Testis (tissue), 3 donors: ENCODE measurements around the gene LCN10. TPM values are rescaled to one million over a fixed set of nuclear protein-coding genes. Genes with fewer than 3 reads are reported as not detected.

Experiments used
- DNase-seq: peaks from one replicate; pipeline ENCODE4 v3.0.0-alpha.2; 2019
- H3K27ac ChIP-seq, 2 donors: fragments of 200-600 bp; sonication (generic); one replicate each; pipeline ENCODE4 v1.5.1; 2019
- H3K27me3 ChIP-seq: fragments of 200-600 bp; sonication (generic); one replicate; pipeline ENCODE4 v1.5.1; 2019
- H3K36me3 ChIP-seq: fragments of 200-600 bp; sonication (generic); one replicate; pipeline ENCODE4 v1.5.1; 2017; ENCODE audit warnings: low read depth; ENCODE audit errors: missing control alignments
- H3K4me1 ChIP-seq: fragments of 200-600 bp; sonication (generic); one replicate; pipeline ENCODE4 v1.5.1; 2019
- H3K4me3 ChIP-seq, 2 donors: fragments of 200-600 bp; sonication (generic); one replicate each; pipeline ENCODE4 v1.5.1; 2017 to 2019
- H3K9me3 ChIP-seq: fragments of 200-600 bp; sonication (generic); one replicate; pipeline ENCODE4 v1.5.1; 2017
- POLR2A ChIP-seq: fragments of 450-650 bp; IDR thresholded peaks from one replicate; pipeline ENCODE4 v1.6.1; 2017; ENCODE audit warnings: antibody characterized with exemption, mild to moderate bottlenecking, moderate library complexity
- WGBS, 2 donors: methylation state at CpG; one replicate each; pipeline ENCODE4 v1.1.5; 2018; 5-methylcytosine and 5-hydroxymethylcytosine counted together
- intact Hi-C: fragments of 100-400 bp; cut with DNase I; formaldehyde crosslinking; loops from one replicate; pipeline ENCODE4 v1.15.1; 2023; ENCODE audit warnings: low total_unique reads
- microRNA-seq, 2 donors: library from miRNA; unstranded; fragments of <30 nt; microRNA quantifications; one replicate each; pipeline ENCODE4, GENCODE V29; 2016; ENCODE audit warnings: borderline number of aligned reads in 2 of 2, borderline replicate concordance in 1 of 2
- polyA plus RNA-seq: library from polyadenylated mRNA; stranded (reverse); fragments of 350-450 nt; fragmentation: Illumina TruSeq; extraction: RNeasy Lipid Tissue Mini Kit (QIAGEN cat#74804); gene quantifications from one replicate; pipeline ENCODE4 v1.2.3, GENCODE V29; 2014; ENCODE audit warnings: low read depth, low replicate concordance; ENCODE audit not compliant: insufficient read depth
- small RNA-seq, 2 donors: library from RNA; depleted of rRNA; stranded (forward); fragments of <200 nt; gene quantifications; one replicate each; pipeline ENCODE3, GENCODE V24; 2016
- total RNA-seq, 2 donors: library from RNA; depleted of rRNA; stranded (reverse); fragments of >200 nt; gene quantifications; one replicate each; pipeline ENCODE4 v1.2.3, GENCODE V29; 2016
- TF ChIP-seq, protein P1 (sequence below), 3 experiments: fragments of 450-650 bp in 2 of 3; fragments of 200-600 bp in 1 of 3; sonication (generic) in 1 of 3; IDR thresholded peaks; one replicate each; pipeline ENCODE4 v1.5.1; 2016 to 2019; ENCODE audit warnings: antibody characterized with exemption in 3 of 3, mild to moderate bottlenecking in 2 of 3, moderate library complexity in 1 of 3

LCN10 gene
- total and polyA plus RNA-seq, 3 donors from 2014 or later = 8.3 to 11.7 (median 8.7) TPM

DNA sequence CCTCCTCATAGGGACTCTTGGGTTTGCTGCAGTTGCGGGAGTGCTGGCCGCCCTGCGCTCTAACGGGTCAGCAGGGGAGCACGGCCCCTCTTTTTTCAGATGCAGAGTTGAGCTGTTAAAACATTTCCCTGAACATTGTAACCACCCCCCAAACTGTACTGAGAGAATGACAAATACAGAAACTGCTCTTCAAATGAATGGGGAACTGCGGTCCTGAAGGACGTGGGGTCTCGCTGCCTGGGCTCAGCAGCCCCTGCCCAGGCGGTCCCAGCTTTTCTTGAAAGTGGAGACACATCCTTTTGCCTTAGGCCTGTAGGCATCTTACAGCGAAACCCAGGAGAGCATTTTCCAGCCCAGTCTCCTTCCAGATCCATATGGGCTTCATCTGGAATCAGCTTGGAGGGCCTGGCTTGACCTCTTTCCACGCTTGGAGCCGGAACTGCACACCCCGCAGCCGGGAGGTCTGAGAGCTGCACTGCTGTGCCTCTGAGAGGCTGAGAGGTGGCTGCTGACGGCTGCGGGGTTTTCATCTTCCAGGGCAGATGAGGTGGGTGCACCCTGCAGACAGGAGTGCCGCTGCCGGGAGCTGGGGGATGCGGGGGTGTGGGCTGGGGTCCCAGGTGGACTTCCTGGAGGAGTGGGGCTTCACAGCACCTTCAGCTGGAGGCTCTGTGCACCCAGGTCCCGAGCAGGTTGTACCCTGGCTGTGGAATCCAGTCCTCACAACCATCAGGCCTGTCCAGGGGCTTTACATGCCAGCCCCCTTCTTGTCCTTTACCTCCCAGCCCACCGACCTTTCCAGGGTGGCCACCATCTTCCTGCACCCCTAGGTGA, 54.2 kb downstream of the LCN10 start:
- Histone ChIP-seq H3K27me3 (no peaks in the 10 kb centered on the region), H3K36me3 (no peaks in the 10 kb centered on the region), H3K4me1 (peaks cover 19% of the 10 kb centered on the region), H3K27ac (no peak overlapping the region), H3K4me3 (no peak overlapping the region), H3K9me3 (no peaks in the 10 kb centered on the region)
- WGBS, 2 donors = 61 to 77% methylated on average over 7 to 21 of the region's 21 CpGs
- intact Hi-C loops = no loop called here
- TF ChIP-seq POLR2A = no peak
- TF ChIP-seq, protein P1, sequence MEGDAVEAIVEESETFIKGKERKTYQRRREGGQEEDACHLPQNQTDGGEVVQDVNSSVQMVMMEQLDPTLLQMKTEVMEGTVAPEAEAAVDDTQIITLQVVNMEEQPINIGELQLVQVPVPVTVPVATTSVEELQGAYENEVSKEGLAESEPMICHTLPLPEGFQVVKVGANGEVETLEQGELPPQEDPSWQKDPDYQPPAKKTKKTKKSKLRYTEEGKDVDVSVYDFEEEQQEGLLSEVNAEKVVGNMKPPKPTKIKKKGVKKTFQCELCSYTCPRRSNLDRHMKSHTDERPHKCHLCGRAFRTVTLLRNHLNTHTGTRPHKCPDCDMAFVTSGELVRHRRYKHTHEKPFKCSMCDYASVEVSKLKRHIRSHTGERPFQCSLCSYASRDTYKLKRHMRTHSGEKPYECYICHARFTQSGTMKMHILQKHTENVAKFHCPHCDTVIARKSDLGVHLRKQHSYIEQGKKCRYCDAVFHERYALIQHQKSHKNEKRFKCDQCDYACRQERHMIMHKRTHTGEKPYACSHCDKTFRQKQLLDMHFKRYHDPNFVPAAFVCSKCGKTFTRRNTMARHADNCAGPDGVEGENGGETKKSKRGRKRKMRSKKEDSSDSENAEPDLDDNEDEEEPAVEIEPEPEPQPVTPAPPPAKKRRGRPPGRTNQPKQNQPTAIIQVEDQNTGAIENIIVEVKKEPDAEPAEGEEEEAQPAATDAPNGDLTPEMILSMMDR (IDR thresholded peaks at IDR 0.05) = no peak
- DNase-seq = no peak

Small RNA genes within 50 kb of the gene (microRNA-seq; reads per million reads assigned to microRNA genes)
- gene MIR6722 = 0 to 1.4 reads per million in 2 donors

Small RNA genes within 50 kb of the gene (small RNA-seq; reads per million reads assigned to genes)
- 0 to 0.18 reads per million in 2 donors for gene ATP6V1G1P3
- gene MIR6722 = 0 reads per million in 2 donors

Other genes with a start within 250 kb of the LCN10 start
- gene NOTCH1, start 196.9 kb downstream of the LCN10 start, total RNA-seq = 10 to 100 TPM; 32.4 to 34.1 TPM
- 7.2 TPM for gene NOTCH1, start 196.9 kb downstream of the LCN10 start, polyA plus RNA-seq
- gene EGFL7, start 80.0 kb downstream of the LCN10 start, total RNA-seq = 100 to 1,000 TPM; 101 to 106 TPM
- 68.5 TPM for gene EGFL7, start 80.0 kb downstream of the LCN10 start, polyA plus RNA-seq
- gene AGPAT2, start 55.5 kb downstream of the LCN10 start, total RNA-seq = 10 to 100 TPM; 46.6 to 52.7 TPM
- 34.2 TPM for gene AGPAT2, start 55.5 kb downstream of the LCN10 start, polyA plus RNA-seq
- 10 to 100 TPM; 28.7 to 36.2 TPM for gene DIPK1B, start 30.4 kb downstream of the LCN10 start, total RNA-seq
- 23.3 TPM for gene DIPK1B, start 30.4 kb downstream of the LCN10 start, polyA plus RNA-seq
- gene LCN6, start 5.6 kb upstream of the LCN10 start, total RNA-seq = 10 to 100 TPM; 11.3 to 19.1 TPM
- 7.8 TPM for gene LCN6, start 5.6 kb upstream of the LCN10 start, polyA plus RNA-seq
- not detected for gene LCN8, start 15.3 kb upstream of the LCN10 start, total RNA-seq
- gene LCN8, start 15.3 kb upstream of the LCN10 start, polyA plus RNA-seq = 2.0 TPM
- under 1 TPM in 1 of 2 donors, not detected in 1; 0.68 TPM for gene LCN15, start 21.6 kb upstream of the LCN10 start, total RNA-seq
- 0.41 TPM for gene LCN15, start 21.6 kb upstream of the LCN10 start, polyA plus RNA-seq
- gene TMEM141, start 48.4 kb upstream of the LCN10 start, total RNA-seq = 100 to 1,000 TPM; 108 to 127 TPM
- 80.4 TPM for gene TMEM141, start 48.4 kb upstream of the LCN10 start, polyA plus RNA-seq
- 10 to 100 TPM; 41.1 to 59.8 TPM for gene CCDC183, start 53.4 kb upstream of the LCN10 start, total RNA-seq
- 37.8 TPM for gene CCDC183, start 53.4 kb upstream of the LCN10 start, polyA plus RNA-seq
- 100 to 1,000 TPM in 1 of 2 donors, 10 to 100 TPM in 1; 95.1 to 103 TPM for gene RABL6, start 65.0 kb upstream of the LCN10 start, total RNA-seq
- gene RABL6, start 65.0 kb upstream of the LCN10 start, polyA plus RNA-seq = 69.1 TPM
- 10 to 100 TPM; 13.1 to 24.6 TPM for gene AJM1, start 99.5 kb upstream of the LCN10 start, total RNA-seq
- gene AJM1, start 99.5 kb upstream of the LCN10 start, polyA plus RNA-seq = 4.0 TPM
- gene PHPT1, start 106.5 kb upstream of the LCN10 start, total RNA-seq = 100 to 1,000 TPM; 134 to 146 TPM
- gene PHPT1, start 106.5 kb upstream of the LCN10 start, polyA plus RNA-seq = 146 TPM
- gene MAMDC4, start 109.4 kb upstream of the LCN10 start, total RNA-seq = 10 to 100 TPM; 18.3 to 21.9 TPM
- 8.1 TPM for gene MAMDC4, start 109.4 kb upstream of the LCN10 start, polyA plus RNA-seq
- gene EDF1, start 123.4 kb upstream of the LCN10 start, total RNA-seq = 100 to 1,000 TPM; 278 to 330 TPM
- gene EDF1, start 123.4 kb upstream of the LCN10 start, polyA plus RNA-seq = 368 TPM
- 10 to 100 TPM; 23.7 to 32.9 TPM for gene TRAF2, start 143.6 kb upstream of the LCN10 start, total RNA-seq
- gene TRAF2, start 143.6 kb upstream of the LCN10 start, polyA plus RNA-seq = 21.9 TPM
- 100 to 1,000 TPM; 509 to 749 TPM for gene FBXW5, start 201.8 kb upstream of the LCN10 start, total RNA-seq
- gene FBXW5, start 201.8 kb upstream of the LCN10 start, polyA plus RNA-seq = 452 TPM
- 1 to 10 TPM; 4.6 to 4.9 TPM for gene C8G, start 202.3 kb upstream of the LCN10 start, total RNA-seq
- 4.6 TPM for gene C8G, start 202.3 kb upstream of the LCN10 start, polyA plus RNA-seq
- gene LCN12, start 209.3 kb upstream of the LCN10 start, total RNA-seq = 10 to 100 TPM; 11.5 to 27.8 TPM
- 27.1 TPM for gene LCN12, start 209.3 kb upstream of the LCN10 start, polyA plus RNA-seq
- 1,000 to 10,000 TPM; 5,554 to 5,948 TPM for gene PTGDS, start 234.6 kb upstream of the LCN10 start, total RNA-seq
- gene PTGDS, start 234.6 kb upstream of the LCN10 start, polyA plus RNA-seq = 4,976 TPM
- 100 to 1,000 TPM in 1 of 2 donors, 10 to 100 TPM in 1; 59.3 to 131 TPM for gene LCNL1, start 240.1 kb upstream of the LCN10 start, total RNA-seq
- gene LCNL1, start 240.1 kb upstream of the LCN10 start, polyA plus RNA-seq = 17.5 TPM
- gene PAXX, start 249.5 kb upstream of the LCN10 start, total RNA-seq = 10 to 100 TPM; 47.8 to 56.6 TPM
- gene PAXX, start 249.5 kb upstream of the LCN10 start, polyA plus RNA-seq = 25.9 TPM